ENCODE data around the gene SREK1IP1. TPM values are rescaled to one million over a fixed set of nuclear protein-coding genes. Genes with fewer than 3 reads are reported as not detected.

The SREK1IP1 gene
- 6.2 and 34.5 TPM in 2 replicates for total RNA-seq (2014; rRNA removed; shearing (Covaris generic))

- DNase-seq (ENCODE audit: low read depth) = peak; percentile 93
These were observed at the start of gene SREK1IP1, which contains the start of gene CWC27 for GRCh38 chr5:64768358-64769312. Gene SREK1IP1 (minus strand): TSS chr5:64768691. CDS start chr5:64768517, 174 bp downstream. Gene CWC27 (plus strand): TSS chr5:64768930. CDS start chr5:64769147, 217 bp downstream.

DNA sequence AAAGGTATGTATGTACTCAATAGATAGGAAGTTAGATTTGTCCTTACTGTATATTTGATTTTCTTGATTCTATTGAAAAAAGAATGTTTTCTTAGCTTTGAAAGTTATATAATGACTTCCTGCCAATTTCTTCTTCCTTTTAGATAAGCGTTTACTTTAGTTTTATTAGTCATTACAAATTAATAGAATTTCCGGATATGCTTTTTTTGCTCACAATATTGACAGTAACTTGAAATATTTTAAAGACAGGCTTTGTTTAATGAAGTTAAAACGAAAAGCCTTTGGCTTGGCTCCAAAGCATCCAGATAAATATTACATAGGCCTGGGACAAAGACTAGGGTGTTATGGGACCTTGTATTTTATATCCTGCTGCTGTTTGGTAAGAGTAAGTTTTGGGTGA is 49.8 kb upstream of the SREK1IP1 start:
- no peak for DNase-seq (ENCODE audit: low read depth)

DNA sequence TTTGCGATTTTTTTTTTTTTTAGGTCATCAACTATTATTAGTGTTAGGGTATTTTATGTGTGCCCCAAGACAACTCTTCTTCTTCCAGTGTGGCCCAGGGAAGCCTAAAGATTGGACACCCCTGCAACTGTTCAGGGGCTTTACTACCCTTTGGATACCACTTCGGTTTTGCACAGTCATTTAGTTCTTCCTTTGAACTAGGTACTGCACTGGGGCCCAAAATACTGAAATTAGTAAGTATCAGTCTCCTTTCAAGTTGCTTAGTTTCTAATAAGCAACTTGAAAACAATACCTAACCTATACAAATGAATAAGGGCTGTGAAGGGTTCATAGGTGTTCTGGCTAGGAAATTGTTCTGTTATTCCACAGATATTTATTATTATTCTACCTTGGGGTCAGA is 45.6 kb upstream of the SREK1IP1 start:
- no peak for DNase-seq (ENCODE audit: low read depth)

- peak; percentile 35 for DNase-seq (ENCODE audit: low read depth)
These were observed 42.7 kb upstream of the SREK1IP1 start for GRCh38 chr5:64811050-64811640.

DNA sequence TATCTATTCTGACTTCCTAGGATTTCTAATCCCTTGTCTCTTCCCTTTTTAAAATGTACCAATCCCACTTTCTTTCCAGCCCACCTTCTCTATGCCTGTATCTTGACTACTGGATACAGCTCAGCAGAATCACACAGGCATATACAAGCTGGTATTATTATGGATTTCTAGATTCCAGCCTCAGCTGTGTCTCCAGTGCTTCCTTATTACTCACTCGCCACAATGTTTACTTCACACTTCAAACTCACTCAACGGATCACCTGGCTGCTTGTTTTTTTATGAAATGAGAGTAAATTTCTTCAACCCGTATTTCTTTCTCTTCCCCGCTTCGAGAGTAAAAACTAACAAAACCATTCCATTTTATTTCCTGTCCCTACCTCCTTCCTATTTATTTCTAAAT is 39.0 kb upstream of the SREK1IP1 start:
- peak; percentile 49 for DNase-seq (ENCODE audit: low read depth)

DNA sequence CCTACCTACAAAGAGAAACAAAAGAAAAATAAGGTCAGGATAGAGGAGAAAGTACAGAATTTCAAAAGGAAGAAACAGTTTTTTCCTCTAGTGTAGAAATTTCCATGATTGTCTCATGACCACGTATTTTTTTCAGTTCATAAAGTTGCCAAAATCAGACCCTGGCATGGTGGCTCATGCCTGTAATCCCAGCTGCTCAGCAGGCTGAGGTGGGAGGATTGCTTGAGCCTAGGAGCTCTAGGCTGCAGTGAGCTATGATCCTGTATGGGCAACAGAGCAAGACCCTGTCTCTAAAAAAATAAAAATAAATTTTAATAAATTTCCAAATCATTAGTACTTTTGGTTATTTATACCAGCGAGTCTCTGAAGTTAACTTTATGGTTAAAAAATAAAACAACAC is 38.0 kb upstream of the SREK1IP1 start:
- no peak for DNase-seq (ENCODE audit: low read depth)

DNA sequence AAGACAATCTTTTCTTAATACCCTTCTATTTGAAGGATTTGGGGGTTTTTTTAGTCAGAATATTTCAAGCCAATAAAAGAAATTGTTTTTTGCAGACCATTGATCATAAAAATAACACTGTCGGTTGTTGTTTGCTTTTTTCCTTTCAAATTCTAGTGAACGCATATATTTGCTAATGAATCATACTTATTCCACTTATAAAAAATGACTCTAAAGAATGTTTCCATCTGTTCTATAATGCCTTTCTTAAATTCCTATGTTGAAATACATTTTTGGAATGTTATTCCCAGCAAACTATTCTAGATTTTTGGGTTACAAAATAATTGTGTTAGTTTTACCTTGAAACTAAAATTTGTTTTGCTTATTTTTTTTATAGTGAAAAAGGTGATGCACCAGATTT is 32.4 kb upstream of the SREK1IP1 start:
- DNase-seq (ENCODE audit: low read depth) = no peak

DNA sequence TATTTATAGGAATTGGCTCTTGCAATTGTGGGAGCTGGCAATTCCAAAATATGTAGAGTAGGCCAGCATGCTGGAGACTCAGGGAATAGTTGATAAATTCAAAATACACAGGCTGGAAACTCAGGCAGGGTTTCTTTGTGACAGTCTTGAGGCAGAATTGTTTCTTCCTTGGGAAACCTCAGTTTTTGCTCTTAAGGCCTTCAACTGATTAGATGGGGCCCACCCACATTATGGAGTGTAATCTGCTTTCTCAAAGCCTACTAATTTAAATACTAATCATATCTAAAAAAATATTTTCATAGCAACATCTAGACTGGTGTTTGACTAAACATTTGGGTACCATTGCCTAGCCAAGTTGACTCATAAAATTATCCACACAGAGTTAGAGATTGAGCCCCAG is 27.8 kb upstream of the SREK1IP1 start:
- no peak for DNase-seq (ENCODE audit: low read depth)

DNA sequence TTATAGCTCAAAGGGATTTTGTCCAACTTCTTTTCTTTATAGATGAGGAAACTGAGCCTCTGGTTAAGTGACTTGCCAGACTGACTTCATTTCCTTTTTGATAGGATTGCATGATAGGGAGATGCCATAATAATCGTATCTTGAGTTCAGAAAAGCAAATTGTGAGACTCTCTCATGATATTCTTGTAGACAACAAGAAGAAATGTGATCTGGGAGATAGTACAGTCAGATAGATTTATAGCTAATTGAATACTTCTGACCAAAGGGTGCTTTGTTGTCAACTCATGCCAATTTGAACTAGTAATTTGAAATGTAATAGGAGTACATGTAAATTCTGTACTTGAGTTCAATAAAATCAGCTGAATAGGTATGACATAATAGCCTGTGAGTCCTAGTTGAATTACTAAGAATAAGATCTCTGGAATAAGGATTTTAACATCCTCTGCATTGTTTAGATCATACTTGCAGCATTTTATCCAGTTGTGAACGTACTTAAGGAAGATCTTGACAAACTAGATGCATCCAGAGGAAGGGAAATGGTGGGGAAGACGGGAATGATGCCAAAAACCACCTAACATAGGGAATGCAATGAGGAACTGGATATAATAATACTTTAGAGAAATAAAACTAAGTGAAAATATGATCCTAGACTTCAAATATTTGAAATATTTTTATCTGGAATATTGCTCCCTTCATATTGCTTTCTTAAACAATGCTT is 25.7 kb upstream of the SREK1IP1 start:
- no peak for DNase-seq (ENCODE audit: low read depth)

- DNase-seq (ENCODE audit: low read depth) = no peak
These were observed 24.0 kb upstream of the SREK1IP1 start for GRCh38 chr5:64792469-64792868.

DNA sequence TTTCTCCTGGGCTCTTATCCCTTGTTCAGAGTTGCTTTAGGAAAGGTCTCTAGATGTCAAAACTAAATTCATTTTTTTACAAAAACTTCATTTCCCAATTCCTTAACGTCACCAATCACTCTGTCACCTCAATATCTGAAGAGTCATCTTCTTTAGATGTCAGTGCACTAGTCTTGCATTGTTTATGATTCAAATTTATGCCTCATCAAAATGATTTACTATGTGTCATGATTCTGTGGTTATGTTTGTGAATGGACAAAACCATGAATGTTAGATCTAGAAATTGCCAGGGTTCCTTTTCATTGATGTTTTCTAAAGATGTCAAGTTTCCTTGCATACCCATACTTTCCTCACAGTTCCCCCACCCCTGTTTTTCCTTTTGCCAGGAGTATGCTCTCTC is 21.7 kb upstream of the SREK1IP1 start:
- DNase-seq (ENCODE audit: low read depth) = no peak

DNA sequence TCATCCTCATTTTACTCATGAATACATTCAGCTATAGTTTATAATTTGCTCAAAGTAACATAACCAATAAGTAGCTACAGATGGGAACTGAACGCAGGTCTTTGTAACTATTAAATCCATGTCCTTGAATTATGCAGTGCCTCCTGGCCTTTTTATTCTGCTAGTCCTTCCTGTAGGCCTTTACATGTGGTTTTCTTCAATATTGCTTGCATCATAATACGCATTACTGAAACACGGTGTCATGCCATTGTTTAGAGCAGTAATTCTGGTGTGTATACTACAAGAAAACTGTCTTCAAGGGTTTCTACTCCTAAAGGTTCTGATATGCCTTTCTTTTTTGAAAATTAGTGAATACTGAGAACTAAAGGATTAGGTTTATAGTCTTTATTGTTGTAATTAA is 21.0 kb upstream of the SREK1IP1 start:
- no peak for DNase-seq (ENCODE audit: low read depth)

- no peak for DNase-seq (ENCODE audit: low read depth)
These were observed 19.7 kb upstream of the SREK1IP1 start for GRCh38 chr5:64788156-64788555.

GRCh38 chr5:64786372-64786771 is 17.9 kb upstream of the SREK1IP1 start:
- DNase-seq (ENCODE audit: low read depth) = no peak

- peak; percentile 75 for DNase-seq (ENCODE audit: low read depth)
These were observed 16.0 kb upstream of the SREK1IP1 start for GRCh38 chr5:64784451-64785025.

DNA sequence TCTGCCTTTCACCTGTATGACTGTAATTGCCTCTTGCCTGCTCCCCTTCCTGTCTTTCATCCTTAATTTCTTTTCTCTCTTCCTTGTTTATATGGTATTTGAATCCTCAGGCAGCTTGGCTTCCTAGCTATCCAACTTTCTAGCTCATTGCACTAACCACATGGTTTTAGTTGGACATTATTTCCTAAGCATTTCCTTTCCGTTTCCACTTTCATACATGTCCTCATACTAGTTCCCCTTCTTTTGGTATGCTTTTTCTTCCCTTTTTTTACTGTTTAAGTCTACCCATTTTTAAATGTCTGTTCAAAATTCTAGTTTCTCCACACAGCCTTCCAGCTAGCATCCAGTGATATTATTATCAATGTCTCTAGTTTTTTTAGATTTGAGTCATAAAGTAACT is 6.8 kb upstream of the SREK1IP1 start:
- no peak for DNase-seq (ENCODE audit: low read depth)

DNA sequence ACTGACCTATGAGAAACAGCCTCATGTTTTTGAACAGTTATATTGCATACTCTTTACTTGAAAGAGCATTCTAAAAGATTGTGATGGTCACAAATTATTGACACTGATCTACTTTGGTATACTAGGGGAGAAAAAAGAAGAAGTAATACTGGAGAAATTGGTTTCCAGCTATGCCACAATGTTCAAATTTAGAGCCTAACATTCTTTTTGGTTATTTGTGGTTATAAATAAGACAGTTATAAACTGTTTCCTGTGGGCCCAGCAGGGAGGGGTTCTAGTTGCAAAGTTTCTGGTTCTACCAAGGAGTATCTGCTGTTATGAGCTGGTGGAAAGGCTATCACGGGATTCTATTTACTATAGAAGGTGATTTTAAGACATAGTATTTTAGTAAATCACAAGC is 5.0 kb upstream of the SREK1IP1 start:
- no peak for DNase-seq (ENCODE audit: low read depth)

DNA sequence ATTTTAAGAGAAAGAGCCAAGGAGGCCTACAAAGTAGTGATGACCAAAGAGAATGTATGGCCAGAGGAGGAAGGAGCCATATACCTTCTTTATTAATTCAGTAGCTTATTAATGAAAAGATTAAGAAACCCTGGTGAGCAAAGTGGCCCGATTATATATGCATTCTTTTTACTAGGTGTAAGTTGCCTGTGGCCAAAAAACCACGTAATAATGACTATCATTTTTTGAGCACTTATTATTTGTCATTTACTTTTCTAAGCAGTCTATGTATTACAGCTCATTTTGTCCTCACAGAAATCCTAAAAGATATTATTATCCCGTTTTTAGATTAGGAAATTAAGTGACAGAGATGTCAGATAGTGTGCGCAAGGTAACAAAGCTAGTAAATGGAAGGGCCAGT is 3.2 kb upstream of the SREK1IP1 start:
- no peak for DNase-seq (ENCODE audit: low read depth)

DNA sequence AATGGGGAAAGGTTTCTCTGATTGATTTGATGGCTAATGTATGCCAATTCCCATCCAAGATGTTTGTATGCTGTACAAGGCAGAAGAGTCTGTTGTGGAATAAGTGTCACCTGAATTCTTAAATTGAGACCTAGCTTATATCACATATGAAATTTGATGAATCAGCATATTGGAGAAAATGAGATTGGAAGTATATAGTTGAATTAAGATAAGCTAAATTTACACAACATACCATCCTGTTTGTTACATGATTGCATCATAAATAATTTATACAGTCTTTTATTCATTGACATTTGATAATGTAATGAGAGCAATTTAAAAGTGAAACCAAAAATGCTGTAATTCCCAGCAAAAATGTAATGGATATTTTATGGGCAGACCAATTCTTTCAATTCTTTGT is 1.4 kb upstream of the SREK1IP1 start:
- DNase-seq (ENCODE audit: low read depth) = no peak

GRCh38 chr5:64767959-64768357 is 533 bp downstream of the SREK1IP1 start:
- peak; percentile 16 for DNase-seq (ENCODE audit: low read depth)

DNA sequence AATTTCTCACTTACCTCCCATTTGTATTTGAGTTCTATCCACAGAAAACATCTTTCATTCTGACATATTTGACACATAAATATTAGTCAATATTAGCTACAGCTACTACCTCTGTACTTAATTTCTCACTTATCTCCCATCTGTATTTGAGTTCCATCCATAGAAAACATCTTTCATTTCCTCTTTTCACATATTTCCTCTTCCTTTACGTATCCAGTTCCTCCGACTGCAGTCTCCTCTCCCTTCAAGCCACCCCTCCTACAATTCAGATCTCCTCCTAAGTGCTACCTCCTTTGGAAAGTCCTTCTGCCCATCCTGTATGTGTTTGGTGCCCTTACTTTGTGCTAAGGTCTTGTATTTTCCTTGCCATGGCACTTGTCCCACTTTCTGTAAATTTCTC is 1.6 kb downstream of the SREK1IP1 start:
- no peak for DNase-seq (ENCODE audit: low read depth)
